ENCODE data around the gene TMEM72.
"Not testable (repeated sequence)": the region's sequence is repeated elsewhere in the genome, so short reads cannot be mapped to it uniquely, and the experiment has no call there.

The TMEM72 gene

GRCh38 chr10:44911081-44911540 lies at the start of gene TMEM72:
Gene TMEM72, plus strand, starts transcription at chr10:44911337. Its CDS starts 176 bp downstream, at chr10:44911513.
- DNase-seq: no peak

- DNase-seq: no peak
Measured at GRCh38 chr10:44862006-44862751, 49.0 kb upstream of the TMEM72 start.

GRCh38 chr10:44862924-44863323 lies 48.2 kb upstream of the TMEM72 start:
- no peak for DNase-seq

DNA sequence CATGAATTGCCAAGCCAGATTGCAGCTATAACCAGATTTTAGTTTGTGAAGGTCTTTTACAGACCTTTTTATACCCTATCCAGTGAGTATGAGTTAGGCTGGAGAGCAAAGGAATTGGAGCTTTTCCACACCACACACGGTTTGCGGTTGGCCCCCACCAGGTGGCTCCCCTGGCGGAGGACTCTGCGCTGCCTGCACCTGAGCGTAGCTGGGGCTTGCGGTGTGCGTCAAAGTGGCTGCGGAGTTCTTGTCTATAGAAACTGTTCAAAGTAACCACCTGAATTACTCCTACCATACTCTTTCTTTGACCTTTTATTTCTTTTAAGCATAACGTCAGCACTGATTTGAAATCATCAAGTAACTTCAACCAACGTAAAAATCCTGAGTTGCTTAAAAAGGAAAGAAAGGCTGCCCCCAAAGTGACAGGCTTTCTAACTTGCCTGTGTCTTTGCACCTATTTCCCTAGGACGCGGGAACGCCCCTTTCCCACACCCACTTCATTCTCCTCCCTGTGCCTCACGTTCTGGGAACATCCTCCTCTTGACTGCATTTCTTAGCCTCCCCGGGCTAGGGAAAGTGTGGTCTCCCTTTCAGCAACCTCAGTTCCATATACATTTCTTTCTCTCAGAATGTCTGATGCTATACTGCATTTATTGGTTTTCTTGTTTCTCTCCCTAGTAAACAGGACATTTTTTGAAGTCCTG lies 47.6 kb upstream of the TMEM72 start:
- no peak for DNase-seq

- no peak for DNase-seq
Measured at GRCh38 chr10:44864051-44864450, 47.1 kb upstream of the TMEM72 start.

- peak; percentile 91 for DNase-seq
Measured at GRCh38 chr10:44864637-44865288, 46.4 kb upstream of the TMEM72 start.

DNA sequence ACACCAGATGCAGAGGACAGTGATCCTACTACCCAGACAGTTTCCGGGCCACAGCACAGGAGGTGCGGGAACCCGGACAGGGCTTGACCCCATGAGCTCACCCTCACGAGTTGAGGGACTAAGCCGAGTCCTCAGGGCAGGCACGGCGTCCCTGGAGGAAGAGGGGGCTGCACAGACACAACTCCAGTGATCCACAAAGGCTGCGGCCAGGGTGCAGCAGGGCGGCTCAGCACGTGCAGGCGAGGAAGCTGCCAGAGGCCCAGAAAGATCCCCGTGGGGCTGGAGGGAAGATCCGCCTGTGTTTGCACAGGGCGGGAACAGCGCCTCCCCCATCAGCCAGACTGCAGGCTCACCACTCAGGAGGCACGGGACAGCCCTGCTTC lies 45.9 kb upstream of the TMEM72 start:
- DNase-seq: no peak

DNA sequence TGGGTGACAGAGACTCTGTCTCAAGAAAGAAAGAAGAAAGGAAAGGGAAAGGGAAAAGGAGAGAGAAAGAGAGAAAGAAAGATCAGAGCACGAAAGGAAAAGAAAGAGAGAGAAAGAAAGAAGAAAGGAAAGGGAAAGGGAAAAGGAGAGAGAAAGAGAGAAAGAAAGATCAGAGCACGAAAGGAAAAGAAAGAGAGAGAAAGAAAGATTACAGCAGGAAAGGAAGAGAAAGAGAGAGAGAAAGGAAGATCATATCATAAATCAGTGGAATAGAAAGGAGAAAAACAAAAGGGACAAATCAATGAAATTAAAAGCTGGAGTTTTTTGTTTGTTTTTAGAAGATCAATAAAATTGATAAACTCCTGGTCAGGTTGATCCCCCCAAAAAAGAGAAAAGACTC lies 44.8 kb upstream of the TMEM72 start:
- DNase-seq: not testable (repeated sequence)

DNA sequence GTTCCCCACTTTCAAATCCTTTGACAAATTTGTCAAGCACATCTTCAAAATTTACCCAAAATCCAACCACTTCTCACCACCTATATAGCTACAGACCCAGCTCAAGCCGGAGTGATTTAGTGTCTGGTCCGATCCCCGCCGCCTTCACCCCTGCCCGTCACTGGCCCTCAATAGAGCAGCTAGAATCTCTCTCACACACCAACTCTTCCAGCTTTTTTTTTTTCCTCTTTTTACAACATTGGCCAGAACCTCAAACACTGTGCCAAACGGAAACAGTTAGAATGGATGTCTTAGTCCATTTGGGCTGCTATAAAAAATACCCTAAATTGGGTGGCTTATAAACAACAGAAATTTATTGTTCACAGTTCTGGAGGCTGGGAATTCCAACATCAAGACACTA lies 41.1 kb upstream of the TMEM72 start:
- DNase-seq: no peak

DNA sequence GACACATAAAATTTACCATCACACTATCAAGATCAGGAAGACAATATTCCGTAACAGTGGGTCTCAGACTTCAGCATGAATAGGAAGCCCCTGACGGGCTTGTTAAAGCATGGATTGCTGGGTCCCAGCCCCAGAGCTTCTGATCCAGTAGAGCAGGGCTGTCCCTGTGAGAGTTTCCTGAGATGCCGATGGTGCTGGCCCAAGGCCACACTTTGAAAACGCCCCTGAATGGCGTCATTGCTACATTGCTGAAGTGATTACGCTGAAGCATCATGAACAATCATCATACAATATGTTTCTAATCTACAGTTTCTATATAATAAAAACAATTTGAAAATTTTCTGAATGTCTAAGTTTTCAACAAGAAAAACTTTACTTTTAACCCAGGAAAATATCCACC lies 38.0 kb upstream of the TMEM72 start:
- no peak for DNase-seq

DNA sequence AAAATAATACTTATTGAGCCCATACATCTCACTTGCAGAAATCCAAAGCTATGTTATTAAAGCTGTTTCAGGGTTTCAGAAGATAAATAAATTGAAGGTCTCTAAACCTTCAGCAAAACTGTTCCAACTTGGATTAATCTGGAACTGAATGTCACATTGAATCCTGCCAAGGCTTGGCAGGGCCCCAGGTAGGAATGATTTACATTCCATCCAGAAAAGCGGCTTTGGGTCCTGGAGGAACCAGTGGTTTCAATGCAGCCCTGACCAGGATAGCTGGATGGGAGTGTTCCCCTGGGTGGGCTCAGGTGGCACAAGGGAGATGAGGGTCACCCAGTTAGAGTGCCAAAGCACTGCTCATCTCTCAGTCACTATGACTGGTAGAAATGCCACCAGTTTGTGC lies 37.0 kb upstream of the TMEM72 start:
- no peak for DNase-seq

GRCh38 chr10:44878706-44879530 lies 32.2 kb upstream of the TMEM72 start:
- no peak for DNase-seq

DNA sequence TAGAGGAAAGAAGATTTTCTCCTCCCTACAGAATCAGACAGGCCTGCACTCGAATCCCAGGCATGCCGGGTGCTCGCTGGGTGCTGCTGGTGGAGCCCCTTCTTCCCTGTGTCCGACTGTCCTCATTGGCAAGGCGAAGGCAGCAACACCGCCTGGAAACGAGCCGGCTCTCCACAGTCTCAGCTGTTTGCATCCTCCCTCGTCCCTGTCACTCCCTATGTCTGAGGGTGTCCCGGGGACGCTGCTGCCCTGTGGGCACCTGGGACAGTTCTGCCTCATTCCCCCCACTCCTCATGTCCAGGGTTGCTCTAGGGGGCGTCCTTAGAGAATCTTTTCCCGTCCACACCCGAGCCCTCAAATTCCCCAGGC lies 31.6 kb upstream of the TMEM72 start:
- DNase-seq: no peak

DNA sequence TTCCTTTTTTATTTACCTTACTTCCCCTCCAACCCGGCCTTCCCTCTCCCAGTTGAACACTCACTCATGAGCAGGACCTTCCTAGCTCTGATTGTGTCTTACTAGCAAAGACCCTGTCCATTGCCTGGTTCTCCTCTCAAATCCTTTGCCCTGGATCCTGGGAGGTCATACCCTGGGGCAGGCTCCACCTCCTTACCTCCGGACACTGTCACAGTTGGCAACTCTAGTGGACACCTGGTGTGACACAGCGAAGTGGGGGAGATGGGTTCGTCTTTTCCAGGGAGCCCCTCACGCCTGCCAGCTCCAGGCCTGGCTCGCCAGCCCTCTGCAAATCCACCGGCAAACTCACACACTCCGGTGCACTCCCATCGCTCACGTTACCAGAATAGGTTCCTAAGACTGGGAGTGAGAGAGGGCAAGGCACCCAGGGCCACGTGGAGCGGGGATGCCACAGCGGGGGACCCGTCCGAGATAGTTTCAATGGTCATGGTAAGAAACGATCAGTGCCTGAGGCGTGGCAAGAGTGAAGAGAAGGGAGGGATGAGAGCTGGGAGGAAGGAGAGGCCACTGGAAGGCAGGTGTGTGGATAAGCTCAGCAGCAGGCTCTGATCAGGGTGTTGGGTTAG lies 30.9 kb upstream of the TMEM72 start:
- DNase-seq: no peak

DNA sequence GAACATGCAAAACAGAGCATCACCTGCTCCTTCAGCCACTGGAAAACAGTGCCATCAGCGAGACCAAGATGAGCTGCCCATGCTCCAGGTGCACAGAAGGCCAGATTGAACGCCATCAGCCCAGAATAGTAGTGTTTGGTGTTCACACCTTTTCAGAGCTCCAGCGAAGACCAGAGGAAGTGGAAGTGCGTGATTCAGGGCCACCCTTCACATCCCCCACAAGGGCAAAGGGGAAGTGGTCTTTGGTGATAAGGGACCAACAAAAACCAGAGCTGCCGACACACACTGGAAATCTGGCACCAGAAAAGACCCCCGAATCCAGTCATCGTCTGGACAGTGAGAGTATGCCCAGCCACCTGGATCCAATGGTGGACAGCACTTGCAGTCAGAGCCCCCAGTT lies 29.5 kb upstream of the TMEM72 start:
- no peak for DNase-seq

- DNase-seq: no peak
Measured at GRCh38 chr10:44882166-44882720, 28.9 kb upstream of the TMEM72 start.

DNA sequence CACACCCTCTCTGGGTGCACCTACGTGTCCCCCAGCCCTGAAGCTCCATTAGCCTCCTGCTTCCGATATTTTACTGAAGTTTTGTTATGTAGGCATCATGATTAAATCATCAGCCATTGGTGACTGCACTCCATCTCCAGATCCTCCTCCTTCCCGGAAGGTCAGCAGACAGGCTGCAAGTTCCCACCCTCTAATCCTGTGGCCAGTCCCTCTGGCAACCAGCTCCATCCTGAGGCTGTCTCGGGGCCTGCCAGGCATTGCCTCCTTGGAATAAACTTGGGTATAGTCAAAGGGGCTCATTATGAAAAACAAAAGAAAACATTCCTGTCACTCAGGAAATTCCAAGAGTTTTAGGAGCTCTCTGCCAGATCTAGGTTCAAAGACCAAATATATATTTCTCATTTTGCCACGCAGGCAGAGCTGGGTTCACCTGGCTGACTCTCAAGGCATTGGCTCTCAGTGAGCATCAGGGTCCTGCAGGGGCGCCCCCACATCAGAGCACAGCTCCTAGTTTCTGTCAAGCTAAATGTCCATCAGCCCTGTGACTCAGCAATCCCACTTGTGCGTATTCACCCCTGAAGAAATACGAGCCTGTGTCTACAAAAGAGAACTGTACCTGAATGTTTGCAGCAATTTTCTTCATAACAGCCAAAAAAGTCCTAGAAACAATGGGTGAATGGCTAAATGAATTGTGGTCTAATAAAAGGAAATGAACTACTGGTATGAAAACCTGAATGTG lies 27.4 kb upstream of the TMEM72 start:
- DNase-seq: no peak

GRCh38 chr10:44885710-44886109 lies 25.4 kb upstream of the TMEM72 start:
- DNase-seq: no peak

DNA sequence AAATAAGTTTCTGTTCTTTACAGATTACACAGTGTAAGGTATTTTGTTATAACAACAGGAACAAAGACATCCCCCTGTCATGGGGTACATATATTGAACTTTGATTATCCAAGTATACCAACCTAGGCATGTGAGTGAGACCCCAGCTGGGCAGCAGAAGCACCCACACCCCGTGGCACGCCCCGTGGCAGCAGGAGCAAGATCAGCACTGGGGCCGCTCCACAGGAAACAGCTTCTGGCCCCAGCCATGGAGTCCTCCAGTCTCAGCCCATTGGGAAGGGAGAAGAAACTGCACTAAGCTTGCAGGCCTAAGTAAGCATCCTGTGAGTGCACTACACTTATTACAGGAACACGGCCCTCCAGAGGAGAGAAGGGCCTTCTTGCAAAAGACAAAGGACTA lies 24.2 kb upstream of the TMEM72 start:
- no peak for DNase-seq

GRCh38 chr10:44888886-44889285 lies 22.3 kb upstream of the TMEM72 start:
- no peak for DNase-seq

GRCh38 chr10:44889834-44890233 lies 21.3 kb upstream of the TMEM72 start:
- DNase-seq: no peak
